ENCODE data around the gene SLC29A4.

SLC29A4 gene

DNA sequence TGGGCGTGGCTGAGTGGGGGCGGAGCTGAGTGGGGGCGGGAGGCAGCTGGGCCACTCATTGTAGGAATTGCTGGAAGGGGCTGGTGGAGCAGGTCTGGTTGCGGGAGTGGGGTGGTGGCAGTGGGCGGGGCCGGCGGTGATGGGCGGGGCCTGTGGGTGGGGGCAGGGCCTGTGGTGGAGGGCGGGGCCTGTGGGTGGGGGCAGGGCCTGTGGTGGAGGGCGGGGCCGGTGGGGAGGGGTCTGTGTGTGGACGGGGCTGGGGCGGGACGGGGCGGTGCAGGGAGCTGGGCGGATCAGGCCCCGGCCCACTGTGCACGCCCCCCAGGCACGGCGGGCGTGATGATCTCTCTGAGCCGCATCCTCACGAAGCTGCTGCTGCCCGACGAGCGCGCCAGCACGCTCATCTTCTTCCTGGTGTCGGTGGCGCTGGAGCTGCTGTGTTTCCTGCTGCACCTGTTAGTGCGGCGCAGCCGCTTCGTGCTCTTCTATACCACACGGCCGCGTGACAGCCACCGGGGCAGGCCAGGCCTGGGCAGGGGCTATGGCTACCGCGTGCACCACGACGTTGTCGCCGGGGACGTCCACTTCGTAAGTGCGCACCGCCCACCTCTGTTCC lies 14.0 kb downstream of the SLC29A4 start:
- Histone ChIP-seq H3K23ac (ENCODE audit: low read length in 2 of 2) (no peak overlapping the region), H2BK120ac (ENCODE audit: low read depth, low read length) (no peak overlapping the region), H3K4me3 (ENCODE audit: insufficient read depth in 1 of 2, low read depth in 1 of 2, low read length in 2 of 2) (no peak overlapping the region), H2BK15ac (ENCODE audit: low read depth, poor library complexity, severe bottlenecking) (no peak overlapping the region), H2BK5ac (ENCODE audit: low read depth, low read length, poor library complexity, severe bottlenecking) (no peak overlapping the region), H3K79me1 (replicated peaks; ENCODE audit: low read length, poor library complexity, severe bottlenecking) (no peaks in the 10 kb centered on the region), H3K18ac (ENCODE audit: low read depth in 1 of 2, low read length in 2 of 2) (peak overlapping the region in 1 of 2 experiments; percentile 32), H3K4ac (ENCODE audit: low read depth in 1 of 2, low read length in 2 of 2) (no peak overlapping the region), H4K8ac (ENCODE audit: low read length) (no peak overlapping the region), H2BK12ac (ENCODE audit: low read length in 2 of 2) (no peak overlapping the region), H3K9me3 (ENCODE audit: control insufficient read depth, low read length) (peaks cover 6% of the 10 kb centered on the region), H2AFZ (ENCODE audit: low read depth, low read length) (no peak overlapping the region), H3K36me3 (ENCODE audit: control insufficient read depth in 1 of 2, insufficient read depth in 2 of 2, low read depth in 1 of 2, low read length in 2 of 2) (peaks cover 0 to 15% of the 10 kb centered on the region in 2 experiments), H3K27ac (ENCODE audit: low read length, poor library complexity, severe bottlenecking) (no peak overlapping the region), H3K4me2 (ENCODE audit: low read length, poor library complexity, severe bottlenecking) (no peak overlapping the region), H3K14ac (ENCODE audit: low read length in 2 of 2) (peak overlapping the region in 1 of 2 experiments; percentile 84), H3K9ac (ENCODE audit: low read length) (no peak overlapping the region), H3K4me1 (ENCODE audit: control insufficient read depth, insufficient read depth, low read depth, low read length) (peaks cover 6% of the 10 kb centered on the region), H4K91ac (ENCODE audit: low read length) (no peak overlapping the region), H3K27me3 (ENCODE audit: control insufficient read depth in 1 of 2, insufficient read depth in 1 of 2, low read length in 2 of 2) (peaks cover 0 to 13% of the 10 kb centered on the region in 2 experiments), H2AK5ac (ENCODE audit: low read length, severe bottlenecking) (no peak overlapping the region)
- 39% methylated on average over 27 of the region's 48 CpGs for WGBS
- peak; percentile 24 for DNase-seq

GRCh38 chr7:5300366-5300765 lies 17.6 kb downstream of the SLC29A4 start:
- Histone ChIP-seq H2BK12ac (ENCODE audit: low read length in 2 of 2) (no peak overlapping the region), H4K91ac (ENCODE audit: low read length) (no peak overlapping the region), H3K9ac (ENCODE audit: low read length) (no peak overlapping the region), H3K36me3 (ENCODE audit: control insufficient read depth in 1 of 2, insufficient read depth in 2 of 2, low read depth in 1 of 2, low read length in 2 of 2) (peaks cover 0 to 20% of the 10 kb centered on the region in 2 experiments), H3K27me3 (ENCODE audit: control insufficient read depth in 1 of 2, insufficient read depth in 1 of 2, low read length in 2 of 2) (peaks cover 0 to 13% of the 10 kb centered on the region in 2 experiments), H3K4me2 (ENCODE audit: low read length, poor library complexity, severe bottlenecking) (no peak overlapping the region), H3K79me1 (replicated peaks; ENCODE audit: low read length, poor library complexity, severe bottlenecking) (no peaks in the 10 kb centered on the region), H3K4me1 (ENCODE audit: control insufficient read depth, insufficient read depth, low read depth, low read length) (peaks cover 6% of the 10 kb centered on the region), H2BK5ac (ENCODE audit: low read depth, low read length, poor library complexity, severe bottlenecking) (no peak overlapping the region), H2AFZ (ENCODE audit: low read depth, low read length) (no peak overlapping the region), H3K4ac (ENCODE audit: low read depth in 1 of 2, low read length in 2 of 2) (no peak overlapping the region), H4K8ac (ENCODE audit: low read length) (no peak overlapping the region), H3K27ac (ENCODE audit: low read length, poor library complexity, severe bottlenecking) (no peak overlapping the region), H2AK5ac (ENCODE audit: low read length, severe bottlenecking) (no peak overlapping the region), H3K18ac (ENCODE audit: low read depth in 1 of 2, low read length in 2 of 2) (no peak overlapping the region), H2BK120ac (ENCODE audit: low read depth, low read length) (no peak overlapping the region), H3K4me3 (ENCODE audit: insufficient read depth in 1 of 2, low read depth in 1 of 2, low read length in 2 of 2) (no peak overlapping the region), H3K9me3 (ENCODE audit: control insufficient read depth, low read length) (no peaks in the 10 kb centered on the region), H3K14ac (ENCODE audit: low read length in 2 of 2) (no peak overlapping the region), H2BK15ac (ENCODE audit: low read depth, poor library complexity, severe bottlenecking) (no peak overlapping the region), H3K23ac (ENCODE audit: low read length in 2 of 2) (no peak overlapping the region)
- DNase-seq: no peak
- WGBS: 96% methylated on average over 19 of the region's 24 CpGs

- H2AFZ ChIP-seq (ENCODE audit: low read depth, low read length): no peak overlapping the region
- peaks cover 2% of the 10 kb centered on the region for H3K4me1 ChIP-seq (ENCODE audit: control insufficient read depth, insufficient read depth, low read depth, low read length)
- no peak overlapping the region for H3K4me3 ChIP-seq (ENCODE audit: insufficient read depth in 1 of 2, low read depth in 1 of 2, low read length in 2 of 2)
- no peak overlapping the region for H3K14ac ChIP-seq (ENCODE audit: low read length in 2 of 2)
- H3K18ac ChIP-seq (ENCODE audit: low read depth in 1 of 2, low read length in 2 of 2): no peak overlapping the region
- no peak overlapping the region for H3K27ac ChIP-seq (ENCODE audit: low read length, poor library complexity, severe bottlenecking)
- no peak overlapping the region for H2BK5ac ChIP-seq (ENCODE audit: low read depth, low read length, poor library complexity, severe bottlenecking)
- no peak overlapping the region for H3K4me2 ChIP-seq (ENCODE audit: low read length, poor library complexity, severe bottlenecking)
- H4K91ac ChIP-seq (ENCODE audit: low read length): no peak overlapping the region
- H3K79me1 ChIP-seq (replicated peaks; ENCODE audit: low read length, poor library complexity, severe bottlenecking): no peaks in the 10 kb centered on the region
- H2AK5ac ChIP-seq (ENCODE audit: low read length, severe bottlenecking): no peak overlapping the region
- H3K9me3 ChIP-seq (ENCODE audit: control insufficient read depth, low read length): no peaks in the 10 kb centered on the region
- peaks cover 4 to 25% of the 10 kb centered on the region in 2 experiments for H3K36me3 ChIP-seq (ENCODE audit: control insufficient read depth in 1 of 2, insufficient read depth in 2 of 2, low read depth in 1 of 2, low read length in 2 of 2)
- no peak overlapping the region for H2BK15ac ChIP-seq (ENCODE audit: low read depth, poor library complexity, severe bottlenecking)
- DNase-seq: no peak
- no peak overlapping the region for H2BK120ac ChIP-seq (ENCODE audit: low read depth, low read length)
- H3K9ac ChIP-seq (ENCODE audit: low read length): no peak overlapping the region
- no peak overlapping the region for H4K8ac ChIP-seq (ENCODE audit: low read length)
- 91% methylated on average over 25 of the region's 25 CpGs for WGBS
- H3K4ac ChIP-seq (ENCODE audit: low read depth in 1 of 2, low read length in 2 of 2): no peak overlapping the region
- H3K23ac ChIP-seq (ENCODE audit: low read length in 2 of 2): no peak overlapping the region
- peaks cover 0 to 4% of the 10 kb centered on the region in 2 experiments for H3K27me3 ChIP-seq (ENCODE audit: control insufficient read depth in 1 of 2, insufficient read depth in 1 of 2, low read length in 2 of 2)
- no peak overlapping the region for H2BK12ac ChIP-seq (ENCODE audit: low read length in 2 of 2)
These were observed 19.8 kb downstream of the SLC29A4 start for GRCh38 chr7:5302577-5302976.

DNA sequence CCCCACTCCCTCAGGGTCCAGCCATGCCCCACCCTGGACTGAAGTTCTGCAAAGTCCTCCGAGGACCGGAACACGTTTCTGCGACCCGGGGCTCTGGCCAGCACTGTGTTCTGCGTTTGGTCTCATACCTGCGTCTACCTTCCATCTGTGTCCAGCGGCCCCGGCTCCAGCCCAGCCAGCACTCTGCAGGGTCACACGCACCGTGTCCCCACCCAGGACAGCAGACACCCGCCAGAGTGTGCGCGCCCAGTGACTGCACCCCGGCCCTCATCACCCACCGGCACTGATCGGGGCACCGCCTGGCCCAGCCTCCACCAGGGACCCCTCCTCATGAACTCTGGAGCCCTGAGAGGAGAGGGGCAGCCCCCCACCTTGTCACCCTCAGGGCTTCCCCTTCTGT lies 20.3 kb downstream of the SLC29A4 start:
- H3K23ac ChIP-seq (ENCODE audit: low read length in 2 of 2): no peak overlapping the region
- no peak overlapping the region for H3K4me2 ChIP-seq (ENCODE audit: low read length, poor library complexity, severe bottlenecking)
- no peak overlapping the region for H4K8ac ChIP-seq (ENCODE audit: low read length)
- no peak overlapping the region for H2AK5ac ChIP-seq (ENCODE audit: low read length, severe bottlenecking)
- H4K91ac ChIP-seq (ENCODE audit: low read length): no peak overlapping the region
- H3K4ac ChIP-seq (ENCODE audit: low read depth in 1 of 2, low read length in 2 of 2): no peak overlapping the region
- H3K27ac ChIP-seq (ENCODE audit: low read length, poor library complexity, severe bottlenecking): no peak overlapping the region
- H3K4me3 ChIP-seq (ENCODE audit: insufficient read depth in 1 of 2, low read depth in 1 of 2, low read length in 2 of 2): no peak overlapping the region
- no peaks in the 10 kb centered on the region for H3K9me3 ChIP-seq (ENCODE audit: control insufficient read depth, low read length)
- peaks cover 0 to 1% of the 10 kb centered on the region in 2 experiments for H3K27me3 ChIP-seq (ENCODE audit: control insufficient read depth in 1 of 2, insufficient read depth in 1 of 2, low read length in 2 of 2)
- H3K79me1 ChIP-seq (replicated peaks; ENCODE audit: low read length, poor library complexity, severe bottlenecking): peaks cover 2% of the 10 kb centered on the region
- H2BK5ac ChIP-seq (ENCODE audit: low read depth, low read length, poor library complexity, severe bottlenecking): no peak overlapping the region
- H3K9ac ChIP-seq (ENCODE audit: low read length): no peak overlapping the region
- H2AFZ ChIP-seq (ENCODE audit: low read depth, low read length): no peak overlapping the region
- no peak overlapping the region for H2BK120ac ChIP-seq (ENCODE audit: low read depth, low read length)
- no peaks in the 10 kb centered on the region for H3K4me1 ChIP-seq (ENCODE audit: control insufficient read depth, insufficient read depth, low read depth, low read length)
- H3K18ac ChIP-seq (ENCODE audit: low read depth in 1 of 2, low read length in 2 of 2): no peak overlapping the region
- no peak overlapping the region for H3K14ac ChIP-seq (ENCODE audit: low read length in 2 of 2)
- H2BK15ac ChIP-seq (ENCODE audit: low read depth, poor library complexity, severe bottlenecking): no peak overlapping the region
- H3K36me3 ChIP-seq (ENCODE audit: control insufficient read depth in 1 of 2, insufficient read depth in 2 of 2, low read depth in 1 of 2, low read length in 2 of 2): peaks cover 9 to 30% of the 10 kb centered on the region in 2 experiments
- WGBS: 97% methylated on average over 18 of the region's 18 CpGs
- no peak for DNase-seq
- no peak overlapping the region for H2BK12ac ChIP-seq (ENCODE audit: low read length in 2 of 2)

Data from mesenchymal stem cell (in vitro differentiated cells and primary cell).